DND-41 (cell line): ENCODE data around the gene THAP2.

Source experiments
- ATAC-seq: fragments of 200-7000 bp; cut with Tn5 transposase; 3 replicates; pipeline ENCODE4 v1.9.1; 2021; ENCODE audit warnings: low read depth; ENCODE audit not compliant: insufficient read depth
- DNase-seq: peaks from one replicate; pipeline ENCODE4 v3.0.0-alpha.2; 2020
- H2AFZ ChIP-seq: 2 replicates; pipeline ENCODE4 v1.6.0; 2012; ENCODE audit warnings: low read depth, low read length
- H3K27ac ChIP-seq: 2 replicates; pipeline ENCODE4 v1.5.1; 2012; ENCODE audit warnings: low read length, inconsistent platforms
- H3K27me3 ChIP-seq: fragments of 200-600 bp; sonication (generic); 2 replicates; pipeline ENCODE4 v1.6.0; 2012; ENCODE audit warnings: low read length, mild to moderate bottlenecking, inconsistent platforms; ENCODE audit not compliant: insufficient read depth, poor library complexity
- H3K36me3 ChIP-seq: 2 replicates; pipeline ENCODE4 v1.5.1; 2012; ENCODE audit warnings: low read length, inconsistent platforms; ENCODE audit not compliant: insufficient read depth
- H3K4me1 ChIP-seq: 2 replicates; pipeline ENCODE4 v1.5.1; 2012; ENCODE audit warnings: mild to moderate bottlenecking, low read length; ENCODE audit not compliant: insufficient read depth
- H3K4me2 ChIP-seq: 2 replicates; pipeline ENCODE4 v1.6.0; 2012; ENCODE audit warnings: mild to moderate bottlenecking, moderate library complexity, low read length, inconsistent platforms; ENCODE audit not compliant: insufficient read depth
- H3K4me3 ChIP-seq, 2 experiments: fragments of 200-600 bp in 1 of 2; shearing (Covaris generic) in 1 of 2; 2 replicates each; pipeline ENCODE4 v1.5.1; 2012 to 2016; ENCODE audit warnings: inconsistent platforms in 2 of 2, low read length in 2 of 2, mild to moderate bottlenecking in 2 of 2, low read depth in 1 of 2, moderate library complexity in 1 of 2
- H3K79me2 ChIP-seq: 2 replicates; pipeline ENCODE4 v1.6.0; 2012; ENCODE audit warnings: low read length, inconsistent platforms; ENCODE audit not compliant: insufficient read depth
- H3K9ac ChIP-seq: 2 replicates; pipeline ENCODE4 v1.6.0; 2012; ENCODE audit warnings: low read depth, mild to moderate bottlenecking, inconsistent platforms, low read length, moderate library complexity
- H3K9me3 ChIP-seq: 2 replicates; pipeline ENCODE4 v1.5.1; 2012; ENCODE audit warnings: low read length, moderate library complexity, mild to moderate bottlenecking, inconsistent platforms; ENCODE audit not compliant: insufficient read depth, severe bottlenecking
- H4K20me1 ChIP-seq: 2 replicates; pipeline ENCODE4 v1.6.0; 2012; ENCODE audit warnings: low read length; ENCODE audit not compliant: insufficient read depth
- EZH2 ChIP-seq: IDR thresholded peaks from 3 replicates; pipeline ENCODE4 v1.6.1; 2012; ENCODE audit warnings: borderline replicate concordance, low read depth, mild to moderate bottlenecking, moderate library complexity, low read length, inconsistent platforms; ENCODE audit not compliant: severe bottlenecking
- TF ChIP-seq, protein P1 (sequence below): IDR thresholded peaks from 2 replicates; pipeline ENCODE4 v1.5.1; 2012; ENCODE audit warnings: borderline replicate concordance, low read length, moderate library complexity, mild to moderate bottlenecking; ENCODE audit not compliant: poor library complexity, severe bottlenecking; ENCODE audit errors: extremely low read depth

The THAP2 gene

DNA sequence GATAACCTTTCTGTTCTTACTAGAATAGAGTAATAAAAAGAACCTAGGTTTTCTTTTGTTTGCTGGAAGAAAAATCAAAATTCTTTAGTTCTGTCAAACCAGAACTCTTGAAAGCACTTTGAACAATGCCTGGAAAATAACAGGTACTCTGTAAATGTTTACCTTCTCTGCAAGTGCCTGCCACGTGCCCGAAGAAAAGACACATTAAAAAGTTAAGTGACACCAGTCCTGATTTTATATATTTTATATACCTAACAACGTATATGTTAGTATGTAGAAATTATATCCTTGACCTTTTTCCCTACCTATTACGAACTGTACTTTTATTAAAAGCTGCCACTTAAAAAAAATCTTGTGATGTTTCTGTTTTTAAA lies 976 bp downstream of the THAP2 start:
- Histone ChIP-seq H3K27ac (peak overlapping the region; percentile 87), H3K4me3 (peak overlapping the region; percentile 50 to 68), H3K9me3 (no peaks in the 10 kb centered on the region), H2AFZ (peak overlapping the region; percentile 83), H3K4me1 (peaks cover 28% of the 10 kb centered on the region), H3K4me2 (peak overlapping the region; percentile 73), H3K79me2 (peaks cover 55% of the 10 kb centered on the region), H3K27me3 (no peaks in the 10 kb centered on the region), H3K36me3 (peaks cover 13% of the 10 kb centered on the region), H4K20me1 (peaks cover 20% of the 10 kb centered on the region; the same call in 1 of the 2 replicates), H3K9ac (peak overlapping the region; percentile 68)
- ATAC-seq = no peak
- TF ChIP-seq, protein P1, sequence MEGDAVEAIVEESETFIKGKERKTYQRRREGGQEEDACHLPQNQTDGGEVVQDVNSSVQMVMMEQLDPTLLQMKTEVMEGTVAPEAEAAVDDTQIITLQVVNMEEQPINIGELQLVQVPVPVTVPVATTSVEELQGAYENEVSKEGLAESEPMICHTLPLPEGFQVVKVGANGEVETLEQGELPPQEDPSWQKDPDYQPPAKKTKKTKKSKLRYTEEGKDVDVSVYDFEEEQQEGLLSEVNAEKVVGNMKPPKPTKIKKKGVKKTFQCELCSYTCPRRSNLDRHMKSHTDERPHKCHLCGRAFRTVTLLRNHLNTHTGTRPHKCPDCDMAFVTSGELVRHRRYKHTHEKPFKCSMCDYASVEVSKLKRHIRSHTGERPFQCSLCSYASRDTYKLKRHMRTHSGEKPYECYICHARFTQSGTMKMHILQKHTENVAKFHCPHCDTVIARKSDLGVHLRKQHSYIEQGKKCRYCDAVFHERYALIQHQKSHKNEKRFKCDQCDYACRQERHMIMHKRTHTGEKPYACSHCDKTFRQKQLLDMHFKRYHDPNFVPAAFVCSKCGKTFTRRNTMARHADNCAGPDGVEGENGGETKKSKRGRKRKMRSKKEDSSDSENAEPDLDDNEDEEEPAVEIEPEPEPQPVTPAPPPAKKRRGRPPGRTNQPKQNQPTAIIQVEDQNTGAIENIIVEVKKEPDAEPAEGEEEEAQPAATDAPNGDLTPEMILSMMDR = no peak
- no peak for TF ChIP-seq EZH2
- no peak for DNase-seq

DNA sequence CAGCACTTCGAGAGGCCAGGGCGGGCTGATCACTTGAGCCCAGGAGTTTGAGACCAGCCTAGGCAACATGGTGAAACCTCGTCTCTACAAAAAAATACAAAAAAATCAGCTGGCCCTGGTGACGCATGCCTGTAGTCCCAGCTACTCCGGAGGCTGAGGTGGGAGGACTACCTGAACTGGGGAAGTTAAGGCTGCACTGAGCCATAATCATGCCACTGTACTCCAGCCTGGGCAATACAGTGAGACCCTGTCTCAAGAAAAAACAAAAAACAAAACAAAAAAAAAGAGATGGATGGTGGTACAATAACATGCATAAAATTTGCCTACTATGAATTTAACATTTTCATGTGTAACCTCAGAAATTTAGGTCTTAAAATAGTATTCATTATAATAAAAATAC lies 2.2 kb downstream of the THAP2 start:
- DNase-seq (no peak), ATAC-seq (no peak)
- H3K36me3 ChIP-seq = peaks cover 8% of the 10 kb centered on the region; the same call in 1 of the 2 replicates
- no peak for TF ChIP-seq EZH2
- TF ChIP-seq, protein P1 = no peak
- no peak overlapping the region for H3K9ac ChIP-seq
- H3K4me2 ChIP-seq = peak overlapping the region; percentile 73; the same call in 1 of the 2 replicates
- H3K27ac ChIP-seq = no peak overlapping the region
- H4K20me1 ChIP-seq = peaks cover 20% of the 10 kb centered on the region; the same call in 1 of the 2 replicates
- H3K79me2 ChIP-seq = peaks cover 46% of the 10 kb centered on the region
- peaks cover 24% of the 10 kb centered on the region for H3K4me1 ChIP-seq
- no peak overlapping the region for H2AFZ ChIP-seq
- H3K9me3 ChIP-seq = no peaks in the 10 kb centered on the region
- no peaks in the 10 kb centered on the region for H3K27me3 ChIP-seq
- H3K4me3 ChIP-seq = 0 out of 4 replicates have a peak overlapping the region, but pooled peaks of 1 of the 2 experiments have one; percentile 68

DNA sequence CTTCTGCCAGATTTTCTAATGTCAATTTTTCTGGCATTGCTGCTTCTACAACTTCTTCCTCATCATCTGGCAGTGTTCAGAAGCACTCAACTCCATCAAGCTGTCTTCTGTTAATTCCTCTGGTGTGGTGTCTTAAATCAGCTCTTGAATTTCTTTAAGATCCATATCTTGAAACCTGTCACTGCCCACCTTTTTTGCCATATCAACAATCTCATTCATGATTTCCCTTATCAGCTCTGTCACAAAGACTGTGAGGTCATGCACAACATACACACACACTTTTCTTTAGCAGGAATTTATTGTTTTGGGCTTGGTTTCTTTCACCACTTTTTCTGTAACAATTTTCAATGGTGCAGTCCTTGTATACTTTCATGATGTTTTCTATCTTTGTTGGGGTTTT lies 7.2 kb downstream of the THAP2 start:
- Histone ChIP-seq H4K20me1 (no peaks in the 10 kb centered on the region), H3K9ac (no peak overlapping the region), H3K4me2 (no peak overlapping the region), H2AFZ (no peak overlapping the region), H3K9me3 (no peaks in the 10 kb centered on the region), H3K4me3 (no peak overlapping the region), H3K27ac (no peak overlapping the region), H3K4me1 (peaks cover under 1% of the 10 kb centered on the region; the same call in 1 of the 2 replicates), H3K79me2 (peaks cover 1% of the 10 kb centered on the region; the same call in 1 of the 2 replicates), H3K27me3 (no peaks in the 10 kb centered on the region), H3K36me3 (no peaks in the 10 kb centered on the region)
- no peak for TF ChIP-seq EZH2
- TF ChIP-seq, protein P1 = no peak
- DNase-seq (no peak), ATAC-seq (no peak)

DNA sequence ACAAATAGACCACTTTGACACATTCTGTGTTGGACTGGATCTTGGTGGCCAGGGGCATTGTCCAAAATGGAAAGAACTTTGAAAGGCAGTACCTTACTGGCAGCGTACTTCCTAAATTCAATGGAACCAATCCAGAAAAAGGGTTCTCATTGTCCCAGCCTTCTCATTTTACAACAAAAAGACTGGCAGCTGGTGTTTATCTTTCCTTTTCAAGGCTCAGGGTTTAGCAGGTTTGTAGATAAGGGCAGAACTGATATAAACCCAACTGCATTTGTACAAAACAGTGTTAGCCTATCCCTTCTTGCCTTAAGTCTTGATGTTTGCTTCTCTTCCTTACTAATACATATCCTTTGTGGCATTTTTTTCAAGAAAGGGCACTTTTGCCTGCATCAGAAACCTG lies 7.7 kb downstream of the THAP2 start:
- Histone ChIP-seq H3K4me1 (no peaks in the 10 kb centered on the region), H4K20me1 (no peaks in the 10 kb centered on the region), H3K27me3 (no peaks in the 10 kb centered on the region), H3K27ac (no peak overlapping the region), H3K4me2 (no peak overlapping the region), H3K4me3 (no peak overlapping the region), H3K36me3 (no peaks in the 10 kb centered on the region), H3K9ac (no peak overlapping the region), H3K79me2 (no peaks in the 10 kb centered on the region), H2AFZ (no peak overlapping the region), H3K9me3 (no peaks in the 10 kb centered on the region)
- TF ChIP-seq EZH2 = no peak
- TF ChIP-seq, protein P1 = no peak
- ATAC-seq (no peak), DNase-seq (no peak)
